Neural cell (in vitro differentiated cells): ENCODE measurements around the gene DMRT2. TPM values are rescaled to one million over a fixed set of nuclear protein-coding genes. Genes with fewer than 3 reads are reported as not detected.

ENCODE experiments used
- H2AFZ ChIP-seq: fragments of 200-600, 300-800 bp; sonication (generic), shearing (Covaris generic); 2 replicates; pipeline ENCODE4 v1.6.0; 2014; ENCODE audit warnings: low read depth, mild to moderate bottlenecking, antibody characterized with exemption, low read length, moderate library complexity
- H3F3A ChIP-seq: fragments of 200-600 bp; shearing (Covaris generic); 2 replicates; pipeline ENCODE4 v1.6.1; 2016; ENCODE audit warnings: mild to moderate bottlenecking, moderate library complexity, mixed read lengths, antibody characterized with exemption, low read length; ENCODE audit not compliant: insufficient read depth, poor library complexity, severe bottlenecking
- H3K27ac ChIP-seq: fragments of 200-600, 300-800 bp; sonication (generic), shearing (Covaris generic); 2 replicates; pipeline ENCODE4 v1.5.1; 2014; ENCODE audit warnings: mild to moderate bottlenecking, low read length, moderate library complexity
- H3K27me3 ChIP-seq: fragments of 300-800, 200-600 bp; sonication (generic), shearing (Covaris generic); 2 replicates; pipeline ENCODE4 v1.6.0; 2014; ENCODE audit warnings: mild to moderate bottlenecking, low read depth, low read length, moderate library complexity; ENCODE audit not compliant: insufficient read depth
- H3K36me3 ChIP-seq: fragments of 300-800, 200-600 bp; sonication (generic), shearing (Covaris generic); 2 replicates; pipeline ENCODE4 v1.5.1; 2014; ENCODE audit warnings: mild to moderate bottlenecking, antibody characterized with exemption, low read length, moderate library complexity; ENCODE audit not compliant: insufficient read depth
- H3K4me2 ChIP-seq: fragments of 300-800, 200-600 bp; sonication (generic), shearing (Covaris generic); 2 replicates; pipeline ENCODE4 v1.6.0; 2014; ENCODE audit warnings: mild to moderate bottlenecking, low read length
- H3K4me3 ChIP-seq: fragments of 300-800, 200-600 bp; sonication (generic), shearing (Covaris generic); 2 replicates; pipeline ENCODE4 v1.5.1; 2014; ENCODE audit warnings: mild to moderate bottlenecking, low read length, moderate library complexity
- H3K79me2 ChIP-seq: fragments of 200-600 bp; shearing (Covaris generic); replicated peaks from 2 replicates; pipeline ENCODE4 v1.6.0; 2014; ENCODE audit warnings: mild to moderate bottlenecking, low read length, moderate library complexity; ENCODE audit not compliant: insufficient read depth
- H3K9ac ChIP-seq: fragments of 300-800, 200-600 bp; sonication (generic), shearing (Covaris generic); 2 replicates; pipeline ENCODE4 v1.6.1; 2016; ENCODE audit warnings: mild to moderate bottlenecking, low read length, mixed read lengths
- H3K9me2 ChIP-seq: fragments of 200-600 bp; shearing (Covaris generic); 2 replicates; pipeline ENCODE4 v1.6.1; 2016; ENCODE audit warnings: mild to moderate bottlenecking, low read length, mixed read lengths; ENCODE audit not compliant: insufficient read depth
- H3K9me3 ChIP-seq: fragments of 200-600, 300-800 bp; sonication (generic), shearing (Covaris generic); 2 replicates; pipeline ENCODE4 v1.6.1; 2016; ENCODE audit warnings: mild to moderate bottlenecking, mixed run types, low read length, moderate library complexity, mixed read lengths
- H4K20me1 ChIP-seq: fragments of 200-600 bp; shearing (Covaris generic); 2 replicates; pipeline ENCODE4 v1.6.1; 2016; ENCODE audit warnings: mild to moderate bottlenecking, mixed run types; ENCODE audit not compliant: insufficient read depth
- CTCF ChIP-seq: fragments of 450-650 bp; IDR thresholded peaks from 2 replicates; pipeline ENCODE4 v1.5.1; 2014; ENCODE audit warnings: antibody characterized with exemption, mild to moderate bottlenecking, moderate library complexity; ENCODE audit not compliant: poor library complexity, severe bottlenecking
- EP300 ChIP-seq: fragments of 450-650 bp; conservative IDR thresholded peaks from 2 replicates; pipeline ENCODE4 v1.6.1; 2014; ENCODE audit warnings: antibody characterized with exemption, mild to moderate bottlenecking, moderate library complexity; ENCODE audit not compliant: poor library complexity, severe bottlenecking
- EZH2 ChIP-seq: fragments of 200-600, 300-800 bp; shearing (Covaris generic), sonication (generic); IDR thresholded peaks from 2 replicates; pipeline ENCODE4 v1.6.1; 2014; ENCODE audit warnings: antibody characterized with exemption, low read length, borderline replicate concordance, mild to moderate bottlenecking; ENCODE audit not compliant: insufficient read depth, poor library complexity, severe bottlenecking
- MXI1 ChIP-seq: fragments of 450-650 bp; conservative IDR thresholded peaks from 2 replicates; pipeline ENCODE4 v1.6.1; 2014; ENCODE audit warnings: antibody characterized with exemption, mild to moderate bottlenecking; ENCODE audit not compliant: poor library complexity, severe bottlenecking
- POLR2AphosphoS5 ChIP-seq: IDR thresholded peaks from 2 replicates; pipeline ENCODE4 v1.6.1; 2012
- RAD21 ChIP-seq: fragments of 450-650 bp; conservative IDR thresholded peaks from 2 replicates; pipeline ENCODE4 v1.6.1; 2014; ENCODE audit warnings: antibody characterized with exemption, mild to moderate bottlenecking, moderate library complexity
- REST ChIP-seq: IDR thresholded peaks from 2 replicates; pipeline ENCODE4 v1.6.1; 2012; ENCODE audit warnings: borderline replicate concordance
- SMC3 ChIP-seq: fragments of 450-650 bp; conservative IDR thresholded peaks from 2 replicates; pipeline ENCODE4 v1.6.1; 2014; ENCODE audit warnings: antibody characterized with exemption, mild to moderate bottlenecking, moderate library complexity; ENCODE audit not compliant: poor library complexity
- TAF1 ChIP-seq: IDR thresholded peaks from 2 replicates; pipeline ENCODE4 v1.6.1; 2012; ENCODE audit warnings: low read depth
- polyA plus RNA-seq: library from polyadenylated mRNA; depleted of rRNA; stranded (reverse); fragments of >200 nt; gene quantifications from 2 replicates; pipeline ENCODE4 v1.2.3, GENCODE V29; 2014

The DMRT2 gene
- polyA plus RNA-seq, 1 donor from 2014 or later, result 0.20 TPM

GRCh38 chr9:1077616-1078015, 27.5 kb downstream of the DMRT2 start:
- no peak overlapping the region for H3K9ac ChIP-seq
- H3K4me3 ChIP-seq, result no peak overlapping the region
- H3K4me2 ChIP-seq, result no peak overlapping the region
- no peaks in the 10 kb centered on the region for H3F3A ChIP-seq
- H3K9me2 ChIP-seq, result no peaks in the 10 kb centered on the region
- H3K9me3 ChIP-seq, result no peaks in the 10 kb centered on the region
- no peaks in the 10 kb centered on the region for H3K36me3 ChIP-seq
- no peak overlapping the region for H2AFZ ChIP-seq
- H4K20me1 ChIP-seq, result no peaks in the 10 kb centered on the region
- no peak overlapping the region for H3K27ac ChIP-seq
- no peaks in the 10 kb centered on the region for H3K27me3 ChIP-seq
- no peak for TF ChIP-seq RAD21
- no peak for TF ChIP-seq CTCF
- TF ChIP-seq REST, result no peak
- TF ChIP-seq POLR2AphosphoS5, result no peak
- TF ChIP-seq MXI1, result no peak
- no peak for TF ChIP-seq SMC3
- no peak for TF ChIP-seq EZH2
- no peak for TF ChIP-seq EP300
- TF ChIP-seq TAF1, result no peak
- H3K79me2 ChIP-seq, result no peaks in the 10 kb centered on the region

- Histone ChIP-seq H3K4me3 (no peak overlapping the region), H3K9me3 (no peaks in the 10 kb centered on the region), H3K4me2 (no peak overlapping the region)
Measured at GRCh38 chr9:1083325-1083913, 33.3 kb downstream of the DMRT2 start.

More at GRCh38 chr9:1083325-1083913, 33.3 kb downstream of the DMRT2 start:
- Histone ChIP-seq H2AFZ (no peak overlapping the region), H3K9me2 (no peaks in the 10 kb centered on the region), H3K9ac (no peak overlapping the region), H3K27ac (no peak overlapping the region), H4K20me1 (no peaks in the 10 kb centered on the region), H3K36me3 (no peaks in the 10 kb centered on the region), H3K79me2 (no peaks in the 10 kb centered on the region), H3F3A (no peaks in the 10 kb centered on the region), H3K27me3 (no peaks in the 10 kb centered on the region)
- TF ChIP-seq TAF1 (no peak), EP300 (no peak), RAD21 (no peak), CTCF (no peak), REST (no peak), EZH2 (no peak), POLR2AphosphoS5 (no peak), SMC3 (no peak), MXI1 (no peak)
